H9 (cell line): Measurements from ENCODE around the gene OAS3. TPM values are rescaled to one million over a fixed set of nuclear protein-coding genes. Genes with fewer than 3 reads are reported as not detected.

ENCODE experiments used
- DNase-seq: peaks from one replicate; pipeline ENCODE4 v3.0.0-alpha.2; 2017
- H2AFZ ChIP-seq: one replicate; pipeline ENCODE4 v1.6.1; 2013; ENCODE audit warnings: mild to moderate bottlenecking, low read length, control low read depth, moderate library complexity
- H2AK5ac ChIP-seq: 2 replicates; pipeline ENCODE4 v1.6.1; 2013; ENCODE audit warnings: low read length, control low read depth, mixed read lengths; ENCODE audit not compliant: insufficient read length
- H2BK120ac ChIP-seq: one replicate; pipeline ENCODE4 v1.6.1; 2013; ENCODE audit warnings: low read depth, mild to moderate bottlenecking, low read length, control low read depth, inconsistent platforms; ENCODE audit not compliant: poor library complexity, severe bottlenecking
- H2BK12ac ChIP-seq: 2 replicates; pipeline ENCODE4 v1.6.1; 2013; ENCODE audit warnings: low read length, control low read depth, mixed read lengths, low read depth; ENCODE audit not compliant: insufficient read length
- H2BK15ac ChIP-seq: 2 replicates; pipeline ENCODE4 v1.6.1; 2013; ENCODE audit warnings: low read depth, low read length, control low read depth
- H2BK20ac ChIP-seq: one replicate; pipeline ENCODE4 v1.6.1; 2013; ENCODE audit warnings: low read depth, mild to moderate bottlenecking, low read length, control low read depth, inconsistent platforms; ENCODE audit not compliant: poor library complexity, severe bottlenecking
- H2BK5ac ChIP-seq: 2 replicates; pipeline ENCODE4 v1.6.1; 2013; ENCODE audit warnings: low read length, control low read depth, mixed read lengths; ENCODE audit not compliant: insufficient read length
- H3K14ac ChIP-seq: 2 replicates; pipeline ENCODE4 v1.6.1; 2013; ENCODE audit warnings: low read length, control low read depth; ENCODE audit not compliant: insufficient read depth
- H3K18ac ChIP-seq: 2 replicates; pipeline ENCODE4 v1.6.1; 2013; ENCODE audit warnings: low read depth, mild to moderate bottlenecking, mixed read lengths, low read length, control low read depth; ENCODE audit not compliant: insufficient read length
- H3K23ac ChIP-seq: 2 replicates; pipeline ENCODE4 v1.6.1; 2013; ENCODE audit warnings: low read length, control low read depth, mixed read lengths, low read depth; ENCODE audit not compliant: insufficient read length
- H3K23me2 ChIP-seq: 2 replicates; pipeline ENCODE4 v1.6.1; 2013; ENCODE audit warnings: low read depth, mild to moderate bottlenecking, mixed read lengths, low read length, control low read depth; ENCODE audit not compliant: insufficient read length, poor library complexity, severe bottlenecking
- H3K27ac ChIP-seq: 2 replicates; pipeline ENCODE4 v1.5.1; 2013; ENCODE audit warnings: low read length, control low read depth, mixed read lengths, low read depth; ENCODE audit not compliant: insufficient read length
- H3K27me3 ChIP-seq: 2 replicates; pipeline ENCODE4 v1.6.1; 2013; ENCODE audit warnings: low read length, control low read depth, inconsistent platforms; ENCODE audit not compliant: insufficient read depth
- H3K4ac ChIP-seq: 2 replicates; pipeline ENCODE4 v1.6.1; 2013; ENCODE audit warnings: low read depth, mild to moderate bottlenecking, control low read depth, inconsistent platforms, low read length, moderate library complexity
- H3K4me1 ChIP-seq: 2 replicates; pipeline ENCODE4 v1.6.1; 2013; ENCODE audit warnings: low read length, control low read depth, inconsistent platforms; ENCODE audit not compliant: insufficient read depth
- H3K4me2 ChIP-seq: 2 replicates; pipeline ENCODE4 v1.6.1; 2013; ENCODE audit warnings: low read length, control low read depth, mixed read lengths; ENCODE audit not compliant: insufficient read length, insufficient read depth
- H3K56ac ChIP-seq: 2 replicates; pipeline ENCODE4 v1.6.1; 2013; ENCODE audit warnings: low read depth, mild to moderate bottlenecking, mixed read lengths, low read length, control low read depth; ENCODE audit not compliant: insufficient read length
- H3K79me1 ChIP-seq: 2 replicates; pipeline ENCODE4 v1.6.1; 2013; ENCODE audit warnings: low read depth, mild to moderate bottlenecking, moderate library complexity, low read length, control low read depth, inconsistent platforms; ENCODE audit not compliant: insufficient read depth, poor library complexity, severe bottlenecking
- H3K79me2 ChIP-seq: 2 replicates; pipeline ENCODE4 v1.6.1; 2013; ENCODE audit warnings: low read length, control low read depth, inconsistent platforms; ENCODE audit not compliant: insufficient read depth
- H3K9ac ChIP-seq: 2 replicates; pipeline ENCODE4 v1.6.1; 2013; ENCODE audit warnings: low read length, control low read depth, mixed read lengths; ENCODE audit not compliant: insufficient read length; ENCODE audit errors: extremely low read depth
- H3K9me3 ChIP-seq: one replicate; pipeline ENCODE4 v1.6.1; 2013; ENCODE audit warnings: low read depth, low read length, inconsistent platforms; ENCODE audit not compliant: control insufficient read depth
- H3T11ph ChIP-seq: one replicate; pipeline ENCODE4 v1.6.1; 2013; ENCODE audit warnings: mild to moderate bottlenecking, low read length, control low read depth, inconsistent platforms
- H4K20me1 ChIP-seq: one replicate; pipeline ENCODE4 v1.6.1; 2013; ENCODE audit not compliant: control insufficient read depth, insufficient read length, insufficient read depth
- H4K5ac ChIP-seq: 2 replicates; pipeline ENCODE4 v1.6.1; 2013; ENCODE audit warnings: low read depth, mild to moderate bottlenecking, mixed read lengths, low read length, control low read depth; ENCODE audit not compliant: insufficient read length
- H4K8ac ChIP-seq: replicated peaks from 2 replicates; pipeline ENCODE4 v1.6.1; 2013; ENCODE audit warnings: low read length, control low read depth, mixed read lengths, low read depth; ENCODE audit not compliant: insufficient read length
- H4K91ac ChIP-seq: 2 replicates; pipeline ENCODE4 v1.6.1; 2013; ENCODE audit warnings: low read depth, mild to moderate bottlenecking, moderate library complexity, mixed read lengths, low read length, control low read depth; ENCODE audit not compliant: insufficient read length
- H3K27ac Mint-ChIP-seq, 3 experiments: 2 replicates in 2 of 3; 3 replicates in 1 of 3; pipeline ENCODE4 v1.8.0; 2020 to 2021; ENCODE audit warnings: mixed read lengths in 3 of 3, mild to moderate bottlenecking in 1 of 3, moderate library complexity in 1 of 3
- H3K27me3 Mint-ChIP-seq: 2 replicates; pipeline ENCODE4 v1.8.0; 2021; ENCODE audit warnings: low read depth, mild to moderate bottlenecking, moderate library complexity, mixed read lengths
- H3K36me3 Mint-ChIP-seq, 3 experiments: 2 replicates in 2 of 3; 3 replicates in 1 of 3; pipeline ENCODE4 v1.8.0; 2020 to 2021; ENCODE audit warnings: low read depth in 3 of 3, mixed read lengths in 3 of 3; ENCODE audit not compliant: insufficient read depth in 1 of 3
- H3K4me1 Mint-ChIP-seq, 2 experiments: 2 replicates each; pipeline ENCODE4 v1.8.0; 2020; ENCODE audit warnings: mixed read lengths in 2 of 2
- H3K4me3 Mint-ChIP-seq, 2 experiments: 2 replicates in 1 of 2; 3 replicates in 1 of 2; pipeline ENCODE4 v1.8.0; 2020 to 2021; ENCODE audit warnings: mild to moderate bottlenecking in 2 of 2, mixed read lengths in 2 of 2, moderate library complexity in 1 of 2
- H3K9me3 Mint-ChIP-seq, 2 experiments: 2 replicates in 1 of 2; 3 replicates in 1 of 2; pipeline ENCODE4 v1.8.0; 2020; ENCODE audit warnings: mild to moderate bottlenecking in 2 of 2, mixed read lengths in 2 of 2, moderate library complexity in 1 of 2
- CTCF ChIP-seq: fragments of 200-600 bp; sonication (generic); conservative IDR thresholded peaks from 3 replicates; pipeline ENCODE4 v1.8.0; 2021; ENCODE audit warnings: antibody characterized with exemption, mild to moderate bottlenecking
- total RNA-seq: library from RNA; stranded (reverse); gene quantifications from 2 replicates; pipeline ENCODE4 v1.2.1, GENCODE V29; 2021

The OAS3 gene
- total RNA-seq, 1 experiment from 2014 or later: 0.81 TPM

DNA sequence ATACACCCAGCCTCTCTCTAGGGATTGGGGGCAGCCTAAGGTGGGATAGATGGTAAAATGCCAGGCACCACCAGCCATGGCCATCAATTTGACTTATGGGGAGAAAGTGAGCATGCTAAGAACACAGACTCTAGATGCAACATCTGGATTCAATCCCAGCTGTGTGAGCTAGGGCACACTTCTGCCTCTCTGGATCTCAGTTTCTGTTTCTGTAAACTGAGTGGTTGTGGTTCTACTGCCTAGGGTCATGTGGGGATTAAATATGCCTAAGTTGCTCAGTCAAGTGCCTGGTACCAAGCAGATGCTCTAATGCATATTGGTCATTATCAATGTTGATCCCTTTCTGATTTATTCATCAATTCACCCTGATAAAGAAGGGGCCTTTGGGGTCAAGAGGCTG lies 44.1 kb upstream of the OAS3 start:
- Mint-ChIP-seq H3K27me3 (peaks cover 22% of the 10 kb centered on the region), H3K27ac (no peak overlapping the region), H3K9me3 (no peaks in the 10 kb centered on the region), H3K36me3 (no peaks in the 10 kb centered on the region), H3K4me3 (no peak overlapping the region), H3K4me1 (no peaks in the 10 kb centered on the region; a peak in 1 of 4 replicates)
- Histone ChIP-seq H2AFZ (no peak overlapping the region), H3K9me3 (no peaks in the 10 kb centered on the region), H3K9ac (no peak overlapping the region), H3T11ph (no peak overlapping the region), H3K18ac (no peak overlapping the region), H2BK12ac (no peak overlapping the region), H2BK5ac (no peak overlapping the region), H4K20me1 (no peaks in the 10 kb centered on the region), H3K27ac (no peak overlapping the region), H3K23me2 (no peaks in the 10 kb centered on the region), H2BK120ac (no peak overlapping the region), H2BK20ac (no peak overlapping the region), H4K8ac (no peak overlapping the region), H4K5ac (no peak overlapping the region), H3K79me1 (no peaks in the 10 kb centered on the region), H3K27me3 (no peaks in the 10 kb centered on the region), H4K91ac (no peak overlapping the region), H3K4ac (no peak overlapping the region), H2BK15ac (no peak overlapping the region), H3K56ac (no peak overlapping the region), H3K4me2 (no peak overlapping the region), H3K23ac (no peak overlapping the region), H3K14ac (no peak overlapping the region), H3K4me1 (no peaks in the 10 kb centered on the region), H2AK5ac (no peak overlapping the region), H3K79me2 (no peaks in the 10 kb centered on the region)
- DNase-seq: no peak
- no peak for TF ChIP-seq CTCF
